ENCODE measurements around the gene SMG7. TPM values are rescaled to one million over a fixed set of nuclear protein-coding genes. Genes with fewer than 3 reads are reported as not detected.

SMG7 gene
- polyA plus RNA-seq, 1 experiment, result 35.1 TPM

DNA sequence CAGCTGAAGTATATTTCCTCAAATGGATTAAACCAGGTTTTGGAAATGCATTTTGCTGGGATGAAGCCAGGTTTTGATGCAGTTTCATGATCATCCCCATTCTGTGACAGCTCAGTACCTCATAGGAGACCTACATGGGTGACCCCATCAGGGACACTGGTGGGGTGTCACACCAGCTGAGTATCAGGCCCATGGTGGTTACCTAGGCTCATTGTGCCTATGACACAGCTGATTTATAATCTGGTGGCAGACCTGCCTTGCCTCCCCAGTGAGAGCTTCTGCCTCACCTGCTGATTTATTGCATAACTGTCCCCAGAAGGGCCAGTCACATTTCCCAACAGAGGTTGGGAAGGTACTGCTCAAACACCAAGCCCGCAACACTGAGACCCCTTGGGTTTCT lies 114.2 kb downstream of the SMG7 start:
- Histone ChIP-seq H3K4me3 (ENCODE audit: low read depth, low read length) (no peak overlapping the region), H3K27me3 (ENCODE audit: control insufficient read depth, insufficient read depth, low read length) (no peaks in the 10 kb centered on the region), H3K9me3 (ENCODE audit: control insufficient read depth, insufficient read depth, low read length) (peaks cover 3% of the 10 kb centered on the region; the same call in 1 of the 2 replicates), H3K27ac (ENCODE audit: low read depth, low read length) (no peak overlapping the region)
- DNase-seq (ENCODE audit: low read depth, low spot score), result no peak
- POLR2A ChIA-PET, result no interaction called here
- CTCF ChIA-PET, result no interaction called here
- TF ChIP-seq, protein P1, sequence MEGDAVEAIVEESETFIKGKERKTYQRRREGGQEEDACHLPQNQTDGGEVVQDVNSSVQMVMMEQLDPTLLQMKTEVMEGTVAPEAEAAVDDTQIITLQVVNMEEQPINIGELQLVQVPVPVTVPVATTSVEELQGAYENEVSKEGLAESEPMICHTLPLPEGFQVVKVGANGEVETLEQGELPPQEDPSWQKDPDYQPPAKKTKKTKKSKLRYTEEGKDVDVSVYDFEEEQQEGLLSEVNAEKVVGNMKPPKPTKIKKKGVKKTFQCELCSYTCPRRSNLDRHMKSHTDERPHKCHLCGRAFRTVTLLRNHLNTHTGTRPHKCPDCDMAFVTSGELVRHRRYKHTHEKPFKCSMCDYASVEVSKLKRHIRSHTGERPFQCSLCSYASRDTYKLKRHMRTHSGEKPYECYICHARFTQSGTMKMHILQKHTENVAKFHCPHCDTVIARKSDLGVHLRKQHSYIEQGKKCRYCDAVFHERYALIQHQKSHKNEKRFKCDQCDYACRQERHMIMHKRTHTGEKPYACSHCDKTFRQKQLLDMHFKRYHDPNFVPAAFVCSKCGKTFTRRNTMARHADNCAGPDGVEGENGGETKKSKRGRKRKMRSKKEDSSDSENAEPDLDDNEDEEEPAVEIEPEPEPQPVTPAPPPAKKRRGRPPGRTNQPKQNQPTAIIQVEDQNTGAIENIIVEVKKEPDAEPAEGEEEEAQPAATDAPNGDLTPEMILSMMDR (IDR thresholded peaks at IDR 0.05; ENCODE audit: low read depth, low read length), result no peak

- CTCF ChIA-PET, result no interaction called here
- DNase-seq (ENCODE audit: low read depth, low spot score), result no peak
- Histone ChIP-seq H3K27ac (ENCODE audit: low read depth, low read length) (no peak overlapping the region), H3K9me3 (ENCODE audit: control insufficient read depth, insufficient read depth, low read length) (peaks cover 2% of the 10 kb centered on the region; the same call in 1 of the 2 replicates), H3K27me3 (ENCODE audit: control insufficient read depth, insufficient read depth, low read length) (no peaks in the 10 kb centered on the region), H3K4me3 (ENCODE audit: low read depth, low read length) (no peak overlapping the region)
- POLR2A ChIA-PET, result no interaction called here
- TF ChIP-seq, protein P1 (IDR thresholded peaks at IDR 0.05; ENCODE audit: low read depth, low read length), result no peak
Observed at GRCh38 chr1:183586926-183587325, 114.6 kb downstream of the SMG7 start.

DNA sequence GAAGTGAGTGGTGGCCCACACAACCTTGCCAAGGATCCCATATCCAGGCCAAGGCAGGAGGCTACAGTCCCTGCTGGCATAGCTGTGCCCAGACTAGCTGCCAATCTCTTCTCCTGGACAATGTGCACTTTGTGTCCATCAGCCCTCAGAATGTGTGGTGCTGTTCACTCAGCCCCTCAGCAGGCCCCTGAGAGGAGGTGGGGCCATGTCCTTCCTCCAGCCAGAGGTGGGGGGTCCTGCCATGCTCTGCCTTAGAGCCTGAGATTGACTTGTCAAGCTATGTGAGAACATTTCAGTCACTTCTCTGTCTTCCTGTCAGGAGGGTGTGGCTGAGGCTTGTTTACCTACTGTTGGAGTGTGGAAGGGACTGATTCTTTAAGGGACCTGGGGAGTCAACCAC lies 116.5 kb downstream of the SMG7 start:
- no peak overlapping the region for H3K4me3 ChIP-seq (ENCODE audit: low read depth, low read length)
- CTCF ChIA-PET, result no interaction called here
- H3K27me3 ChIP-seq (ENCODE audit: control insufficient read depth, insufficient read depth, low read length), result no peaks in the 10 kb centered on the region
- H3K9me3 ChIP-seq (ENCODE audit: control insufficient read depth, insufficient read depth, low read length), result no peaks in the 10 kb centered on the region
- no peak overlapping the region for H3K27ac ChIP-seq (ENCODE audit: low read depth, low read length)
- DNase-seq (ENCODE audit: low read depth, low spot score), result no peak
- POLR2A ChIA-PET, result no interaction called here
- TF ChIP-seq, protein P1 (IDR thresholded peaks at IDR 0.05; ENCODE audit: low read depth, low read length), result no peak

DNA sequence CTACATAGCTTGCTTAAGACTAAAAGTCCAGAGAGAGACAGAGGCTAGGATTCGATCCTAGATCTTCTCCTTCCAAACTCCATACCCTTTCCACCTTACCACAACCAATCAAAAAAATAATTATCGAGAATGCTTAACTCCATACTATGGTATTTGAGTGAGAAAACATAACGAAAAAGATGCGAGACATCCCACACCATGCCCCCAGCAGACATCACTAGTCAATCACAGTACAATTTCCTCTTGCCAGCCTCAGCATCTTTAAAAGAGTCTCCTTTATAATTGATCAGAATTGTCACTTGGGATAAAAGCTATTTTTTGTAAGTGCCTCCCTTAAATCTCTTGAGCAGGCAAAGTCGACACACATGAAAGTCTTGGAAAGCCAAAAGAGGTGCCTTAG lies 117.1 kb downstream of the SMG7 start:
- Histone ChIP-seq H3K9me3 (ENCODE audit: control insufficient read depth, insufficient read depth, low read length) (no peaks in the 10 kb centered on the region), H3K4me3 (ENCODE audit: low read depth, low read length) (no peak overlapping the region), H3K27me3 (ENCODE audit: control insufficient read depth, insufficient read depth, low read length) (no peaks in the 10 kb centered on the region), H3K27ac (ENCODE audit: low read depth, low read length) (no peak overlapping the region)
- DNase-seq (ENCODE audit: low read depth, low spot score), result no peak
- POLR2A ChIA-PET, result no interaction called here
- CTCF ChIA-PET, result no interaction called here
- TF ChIP-seq, protein P1 (IDR thresholded peaks at IDR 0.05; ENCODE audit: low read depth, low read length), result no peak

DNA sequence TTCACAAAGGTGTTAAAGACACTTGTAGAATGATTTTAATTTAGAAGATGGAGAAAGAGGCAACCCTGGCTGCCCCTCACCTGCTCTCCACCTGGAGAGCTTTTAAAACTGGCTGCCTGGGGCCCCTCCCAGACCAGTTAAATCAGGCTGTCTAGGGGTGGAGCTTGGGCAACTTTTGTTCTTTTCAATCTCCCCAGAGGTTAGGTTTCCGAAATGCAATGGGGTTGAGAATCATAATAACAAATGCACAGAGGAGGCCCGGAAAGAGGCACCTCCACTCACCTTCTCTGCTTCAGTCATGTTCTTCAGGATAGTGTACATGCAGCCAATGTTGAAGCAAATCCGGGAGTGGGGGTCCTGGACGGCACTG lies 117.6 kb downstream of the SMG7 start:
- Histone ChIP-seq H3K9me3 (ENCODE audit: control insufficient read depth, insufficient read depth, low read length) (no peaks in the 10 kb centered on the region), H3K4me3 (ENCODE audit: low read depth, low read length) (no peak overlapping the region), H3K27ac (ENCODE audit: low read depth, low read length) (no peak overlapping the region), H3K27me3 (ENCODE audit: control insufficient read depth, insufficient read depth, low read length) (no peaks in the 10 kb centered on the region)
- ChIA-PET POLR2A (no interaction called here), CTCF (no interaction called here)
- TF ChIP-seq, protein P1 (IDR thresholded peaks at IDR 0.05; ENCODE audit: low read depth, low read length), result no peak
- DNase-seq (ENCODE audit: low read depth, low spot score), result no peak
